ENCODE measurements around the gene NLGN2.

- no peak for TF ChIP-seq CTCF (IDR thresholded peaks at IDR 0.05)
- no peak for TF ChIP-seq POLR2A (IDR thresholded peaks at IDR 0.05)
These were observed 18.8 kb upstream of the NLGN2 start for GRCh38 chr17:7388856-7389255.
